HepG2 (cell line): ENCODE data around the gene CDX1. TPM values are rescaled to one million over a fixed set of nuclear protein-coding genes. Genes with fewer than 3 reads are reported as not detected.

Source experiments
- ARNT ChIP-seq: fragments of 450-650 bp; IDR thresholded peaks from 2 replicates; pipeline ENCODE4 v1.6.1; 2017
- ATRX ChIP-seq: sonication (generic); formaldehyde crosslinking; IDR thresholded peaks from 2 replicates; pipeline ENCODE4 v1.4.0; 2020; ENCODE audit warnings: missing genetic modification reagents, borderline replicate concordance
- DR1 ChIP-seq: sonication (generic); formaldehyde crosslinking; IDR thresholded peaks from 2 replicates; pipeline ENCODE4 v1.8.0; 2021; ENCODE audit warnings: mild to moderate bottlenecking, missing genetic modification reagents, inconsistent platforms
- FOXC1 ChIP-seq: sonication (generic); formaldehyde crosslinking; IDR thresholded peaks from 2 replicates; pipeline ENCODE4 v1.8.0; 2022; ENCODE audit warnings: mild to moderate bottlenecking, missing genetic modification reagents, borderline replicate concordance
- IRX3 ChIP-seq: sonication (generic); formaldehyde crosslinking; IDR thresholded peaks from 2 replicates; pipeline ENCODE4 v1.8.1; 2023; ENCODE audit warnings: mild to moderate bottlenecking, low read depth, missing genetic modification reagents, borderline replicate concordance
- JUND ChIP-seq: sonication (generic); formaldehyde crosslinking; IDR thresholded peaks from 2 replicates; pipeline ENCODE4 v1.8.0; 2022; ENCODE audit warnings: mild to moderate bottlenecking, missing genetic modification reagents
- KLF16 ChIP-seq, 2 experiments: sonication (generic) in 1 of 2; formaldehyde crosslinking in 1 of 2; IDR thresholded peaks; 2 replicates each; pipeline versions ENCODE4 v1.6.1 to v1.8.0; 2016 to 2023; ENCODE audit warnings: missing genetic modification reagents in 2 of 2, missing compliant biosample characterization in 1 of 2
- MYC ChIP-seq: sonication (generic); formaldehyde crosslinking; IDR thresholded peaks from 2 replicates; pipeline ENCODE4 v1.9.0; 2021; ENCODE audit warnings: missing genetic modification reagents, borderline replicate concordance
- PHB2 ChIP-seq: fragments of 450-650 bp; IDR thresholded peaks from 2 replicates; pipeline ENCODE4 v1.6.1; 2018; ENCODE audit not compliant: partially characterized antibody
- POLR2G ChIP-seq: fragments of 200-400 bp; formaldehyde crosslinking; IDR thresholded peaks from 2 replicates; pipeline ENCODE4 v1.6.1; 2018; ENCODE audit warnings: mild to moderate bottlenecking, low read depth, low read length, moderate library complexity
- SKI ChIP-seq: fragments of 450-650 bp; IDR thresholded peaks from one replicate; pipeline ENCODE4 v1.6.1; 2018; ENCODE audit warnings: mild to moderate bottlenecking; ENCODE audit not compliant: partially characterized antibody
- SOX13 ChIP-seq, 3 experiments: fragments of 450-650 bp in 1 of 3; sonication (generic) in 1 of 3; formaldehyde crosslinking in 1 of 3; IDR thresholded peaks in 2 of 3; conservative IDR thresholded peaks in 1 of 3; 2 replicates each; pipeline versions ENCODE4 v1.5.0 to v1.6.1; 2016 to 2020; ENCODE audit warnings: antibody characterized with exemption in 1 of 3, mild to moderate bottlenecking in 1 of 3, missing compliant biosample characterization in 1 of 3, missing genetic modification reagents in 1 of 3, moderate library complexity in 1 of 3
- SRSF1 ChIP-seq: fragments of 200-400 bp; formaldehyde crosslinking; optimal IDR thresholded peaks from 2 replicates; pipeline ENCODE3; 2017; ENCODE audit warnings: mild to moderate bottlenecking, low read depth, low read length, moderate library complexity
- SYNCRIP ChIP-seq: fragments of 200-400 bp; formaldehyde crosslinking; IDR thresholded peaks from 2 replicates; pipeline ENCODE4 v1.6.1; 2018; ENCODE audit warnings: mild to moderate bottlenecking, low read depth, low read length; ENCODE audit not compliant: insufficient read depth
- TAF1 ChIP-seq: sonication (generic); formaldehyde crosslinking; IDR thresholded peaks from 2 replicates; pipeline ENCODE4 v1.4.0; 2020; ENCODE audit warnings: missing genetic modification reagents
- TARDBP ChIP-seq: sonication (generic); formaldehyde crosslinking; IDR thresholded peaks from 2 replicates; pipeline ENCODE4 v1.8.0; 2022; ENCODE audit warnings: mild to moderate bottlenecking, missing genetic modification reagents
- THAP11 ChIP-seq: IDR thresholded peaks from 2 replicates; pipeline ENCODE4 v1.6.1; 2016; ENCODE audit warnings: missing biosample characterization, missing genetic modification reagents
- ZFP90 ChIP-seq: sonication (generic); formaldehyde crosslinking; IDR thresholded peaks from 2 replicates; pipeline ENCODE4 v1.8.0; 2022; ENCODE audit warnings: missing genetic modification reagents, mild to moderate bottlenecking, inconsistent platforms, borderline replicate concordance
- ZKSCAN5 ChIP-seq: sonication (generic); formaldehyde crosslinking; IDR thresholded peaks from 2 replicates; pipeline ENCODE4 v1.5.1; 2020; ENCODE audit warnings: mild to moderate bottlenecking, missing genetic modification reagents
- ZNF124 ChIP-seq: sonication (generic); formaldehyde crosslinking; IDR thresholded peaks from 2 replicates; pipeline ENCODE4 v1.4.0; 2020; ENCODE audit warnings: missing genetic modification reagents
- ZNF235 ChIP-seq: sonication (generic); formaldehyde crosslinking; IDR thresholded peaks from 2 replicates; pipeline ENCODE4 v1.8.1; 2023; ENCODE audit warnings: mild to moderate bottlenecking, missing genetic modification reagents, borderline replicate concordance
- ZNF253 ChIP-seq: sonication (generic); formaldehyde crosslinking; IDR thresholded peaks from 2 replicates; pipeline ENCODE4 v1.8.0; 2022; ENCODE audit warnings: mild to moderate bottlenecking, missing genetic modification reagents, borderline replicate concordance
- polyA plus RNA-seq, 8 experiments: library from polyadenylated mRNA; depleted of rRNA in 3 of 8; stranded (reverse) in 7 of 8; unstranded in 1 of 8; fragments of >200 nt; fragmentation: Illumina TruSeq in 4 of 8; extraction: Trizol in 4 of 8; gene quantifications; 2 replicates each; pipeline versions ENCODE4 v1.2.1 to v1.2.3, GENCODE V29; 2011 to 2016; ENCODE audit warnings: low read depth in 4 of 8, missing spikeins in 1 of 8, mixed read lengths in 1 of 8; ENCODE audit not compliant: insufficient read depth in 1 of 8
- total RNA-seq, 5 experiments: library from RNA; depleted of rRNA; stranded (reverse); fragments of >200 nt; fragmentation: Illumina TruSeq; extraction: Trizol; gene quantifications; 2 replicates each; pipeline ENCODE4 v1.2.3, GENCODE V29; 2016; ENCODE audit warnings: low read depth in 1 of 5
- TF ChIP-seq, protein P1 (sequence below): sonication (generic); formaldehyde crosslinking; IDR thresholded peaks from 2 replicates; pipeline ENCODE4 v1.4.0; 2020; ENCODE audit warnings: mild to moderate bottlenecking, missing genetic modification reagents
- TF ChIP-seq, protein P2 (sequence below): IDR thresholded peaks from 2 replicates; pipeline ENCODE4 v1.6.1; 2016; ENCODE audit warnings: low read depth, borderline replicate concordance

CDX1 gene
- total and polyA plus RNA-seq, 2 of the 13 experiments (the other 11 are each of a cell fraction or from before 2014, with no cell fraction given) = not detected

DNA sequence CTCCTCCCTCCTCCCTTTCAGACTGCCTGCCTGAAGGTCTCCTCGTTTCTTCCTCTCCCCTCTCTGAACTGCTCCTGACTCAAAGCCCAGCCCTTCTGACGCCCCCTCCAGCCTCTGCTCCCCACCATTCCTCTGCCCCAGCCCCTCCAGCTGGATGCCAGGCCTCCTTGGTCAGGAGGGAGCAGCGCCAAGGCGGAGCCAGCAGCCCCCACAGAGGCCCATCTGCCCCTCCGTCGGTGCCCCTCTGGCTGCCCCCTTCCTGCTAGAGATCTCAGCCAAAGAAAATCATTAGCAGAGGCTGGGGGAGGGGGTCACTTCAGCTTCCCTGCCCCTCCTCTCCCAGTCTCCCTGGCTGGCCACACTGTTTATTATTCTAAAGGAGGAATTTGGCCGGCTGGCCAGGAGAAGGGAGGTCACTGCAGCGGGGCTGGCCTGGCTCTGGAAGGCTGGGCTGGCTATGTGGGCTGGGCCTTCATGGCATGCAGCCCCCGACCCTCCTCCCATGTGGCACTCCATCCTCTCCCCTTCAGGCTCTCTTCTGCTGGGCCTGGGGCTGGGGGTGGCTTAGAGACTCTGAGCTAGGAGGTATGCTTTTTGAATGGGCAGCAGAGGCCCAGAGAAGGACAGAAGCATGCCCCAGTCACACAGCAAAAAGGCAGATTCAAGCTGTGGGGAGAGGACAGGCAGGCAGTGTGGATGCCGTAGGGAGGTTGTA, 27.9 kb upstream of the CDX1 start (continued):
- TF ChIP-seq SKI (peak; percentile 23), ZNF253 (CRISPR knock-in tag) (0 out of 2 replicates have a peak, but pooled peaks have one; percentile 36), DR1 (CRISPR knock-in tag) (no peak), PHB2 (no peak), IRX3 (no peak), SOX13 (IDR thresholded peaks at IDR 0.05) (no peak), SOX13 (CRISPR knock-in tag; conservative IDR thresholded peaks at IDR 0.05 in 1 of 2, IDR thresholded peaks at IDR 0.05 in 1 of 2) (peak in 1 of 2 experiments; percentile 61; a peak in 1 of 4 replicates), ZFP90 (no peak), ZKSCAN5 (CRISPR knock-in tag) (no peak), FOXC1 (no peak), JUND (CRISPR knock-in tag) (no peak), TARDBP (CRISPR knock-in tag) (peak; percentile 29; the same call in 1 of the 2 replicates), KLF16 (CRISPR knock-in tag; IDR thresholded peaks at IDR 0.05) (peak in 1 of 2 experiments; percentile 59; a peak in 1 of 4 replicates), ZNF124 (0 out of 2 replicates have a peak, but pooled peaks have one; percentile 29), TAF1 (CRISPR knock-in tag) (peak; percentile 51; the same call in 1 of the 2 replicates), SRSF1 (peak; percentile 48), SYNCRIP (no peak), ATRX (CRISPR knock-in tag) (no peak), THAP11 (CRISPR knock-in tag) (peak; percentile 34; the same call in 1 of the 2 replicates), MYC (CRISPR knock-in tag) (peak; percentile 28; the same call in 1 of the 2 replicates), ZNF235 (CRISPR knock-in tag) (no peak; the same call in 1 of the 2 replicates), POLR2G (peak; percentile 55; the same call in 1 of the 2 replicates), ARNT (no peak)
- TF ChIP-seq, protein P1, sequence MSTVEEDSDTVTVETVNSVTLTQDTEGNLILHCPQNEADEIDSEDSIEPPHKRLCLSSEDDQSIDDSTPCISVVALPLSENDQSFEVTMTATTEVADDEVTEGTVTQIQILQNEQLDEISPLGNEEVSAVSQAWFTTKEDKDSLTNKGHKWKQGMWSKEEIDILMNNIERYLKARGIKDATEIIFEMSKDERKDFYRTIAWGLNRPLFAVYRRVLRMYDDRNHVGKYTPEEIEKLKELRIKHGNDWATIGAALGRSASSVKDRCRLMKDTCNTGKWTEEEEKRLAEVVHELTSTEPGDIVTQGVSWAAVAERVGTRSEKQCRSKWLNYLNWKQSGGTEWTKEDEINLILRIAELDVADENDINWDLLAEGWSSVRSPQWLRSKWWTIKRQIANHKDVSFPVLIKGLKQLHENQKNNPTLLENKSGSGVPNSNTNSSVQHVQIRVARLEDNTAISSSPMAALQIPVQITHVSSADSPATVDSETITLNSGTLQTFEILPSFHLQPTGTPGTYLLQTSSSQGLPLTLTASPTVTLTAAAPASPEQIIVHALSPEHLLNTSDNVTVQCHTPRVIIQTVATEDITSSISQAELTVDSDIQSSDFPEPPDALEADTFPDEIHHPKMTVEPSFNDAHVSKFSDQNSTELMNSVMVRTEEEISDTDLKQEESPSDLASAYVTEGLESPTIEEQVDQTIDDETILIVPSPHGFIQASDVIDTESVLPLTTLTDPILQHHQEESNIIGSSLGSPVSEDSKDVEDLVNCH (CRISPR knock-in tag) = no peak
- TF ChIP-seq, protein P2, sequence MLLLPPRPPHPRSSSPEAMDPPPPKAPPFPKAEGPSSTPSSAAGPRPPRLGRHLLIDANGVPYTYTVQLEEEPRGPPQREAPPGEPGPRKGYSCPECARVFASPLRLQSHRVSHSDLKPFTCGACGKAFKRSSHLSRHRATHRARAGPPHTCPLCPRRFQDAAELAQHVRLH (CRISPR knock-in tag) = 0 out of 2 replicates have a peak, but pooled peaks have one; percentile 20
